Cardiac muscle cell (in vitro differentiated cells and primary cell): ENCODE results near the gene GPR142. TPM values are rescaled to one million over a fixed set of nuclear protein-coding genes. Genes with fewer than 3 reads are reported as not detected.

Experiments
- DNase-seq, 2 donors: peaks; one replicate each; pipeline versions ENCODE4 v3.0.0 to v3.0.0-alpha.2; 2010 to 2017; ENCODE audit warnings: low read depth in 1 of 2, low spot score in 1 of 2
- H3K27ac ChIP-seq: fragments of 200-600 bp; sonication (generic); 2 replicates; pipeline ENCODE4 v1.5.1; 2016
- H3K27me3 ChIP-seq: fragments of 200-600 bp; sonication (generic); 2 replicates; pipeline ENCODE4 v1.6.0; 2016; ENCODE audit warnings: control low read depth
- H3K36me3 ChIP-seq: fragments of 200-600 bp; sonication (generic); 2 replicates; pipeline ENCODE4 v1.5.1; 2016; ENCODE audit warnings: control low read depth
- H3K4me1 ChIP-seq: fragments of 200-600 bp; sonication (generic); 2 replicates; pipeline ENCODE4 v1.8.1; 2017; ENCODE audit warnings: low read depth, mild to moderate bottlenecking, mixed run types
- H3K4me3 ChIP-seq: fragments of 200-600 bp; sonication (generic); 2 replicates; pipeline ENCODE4 v1.5.1; 2016; ENCODE audit warnings: mild to moderate bottlenecking
- H3K9me3 ChIP-seq: fragments of 200-600 bp; sonication (generic); 2 replicates; pipeline ENCODE4 v1.5.1; 2017; ENCODE audit warnings: low read depth, mild to moderate bottlenecking, control low read depth
- CTCF ChIP-seq: IDR thresholded peaks from 2 replicates; pipeline ENCODE4 v1.5.1; 2012; ENCODE audit warnings: low read depth, mild to moderate bottlenecking, low read length
- polyA plus RNA-seq: library from polyadenylated mRNA; unstranded; fragments of >200 nt; fragmentation: Nextera tagmentation; extraction: Ambion mirVana; gene quantifications from 2 replicates; pipeline ENCODE4 v1.2.1, GENCODE V29; 2016
- total RNA-seq: library from RNA; depleted of rRNA; stranded (reverse); fragments of >200 nt; gene quantifications from 2 replicates; pipeline ENCODE4 v1.2.3, GENCODE V29; 2016

The GPR142 gene
- total and polyA plus RNA-seq, 2 experiments from 2014 or later = not detected

DNA sequence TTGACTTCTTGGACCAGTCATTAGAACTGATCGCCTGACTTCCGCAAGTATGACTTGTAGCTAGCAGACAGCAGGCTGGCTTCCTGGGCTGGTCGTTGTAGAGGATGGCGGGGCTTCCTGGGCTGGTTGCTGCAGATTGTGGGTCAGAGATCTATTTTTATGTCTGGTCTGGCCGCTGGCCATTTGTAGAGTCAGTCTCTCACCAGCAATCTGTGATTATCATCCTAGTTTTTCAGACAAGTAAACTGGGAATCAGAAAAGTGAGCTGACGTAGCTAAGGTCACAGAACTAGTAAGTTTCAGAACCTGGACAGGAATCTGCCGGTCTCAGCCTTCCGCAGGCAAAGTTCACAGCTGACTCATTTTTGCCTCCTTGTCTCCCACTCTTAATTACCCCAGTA, 19.1 kb downstream of the GPR142 start:
- peak in 1 of 2 donors; percentile 69 for DNase-seq
- H3K4me1 ChIP-seq = peaks cover 25% of the 10 kb centered on the region
- no peaks in the 10 kb centered on the region for H3K27me3 ChIP-seq
- no peak for TF ChIP-seq CTCF
- no peaks in the 10 kb centered on the region for H3K36me3 ChIP-seq
- H3K9me3 ChIP-seq = no peaks in the 10 kb centered on the region
- no peak overlapping the region for H3K4me3 ChIP-seq
- peak overlapping the region; percentile 53 for H3K27ac ChIP-seq

DNA sequence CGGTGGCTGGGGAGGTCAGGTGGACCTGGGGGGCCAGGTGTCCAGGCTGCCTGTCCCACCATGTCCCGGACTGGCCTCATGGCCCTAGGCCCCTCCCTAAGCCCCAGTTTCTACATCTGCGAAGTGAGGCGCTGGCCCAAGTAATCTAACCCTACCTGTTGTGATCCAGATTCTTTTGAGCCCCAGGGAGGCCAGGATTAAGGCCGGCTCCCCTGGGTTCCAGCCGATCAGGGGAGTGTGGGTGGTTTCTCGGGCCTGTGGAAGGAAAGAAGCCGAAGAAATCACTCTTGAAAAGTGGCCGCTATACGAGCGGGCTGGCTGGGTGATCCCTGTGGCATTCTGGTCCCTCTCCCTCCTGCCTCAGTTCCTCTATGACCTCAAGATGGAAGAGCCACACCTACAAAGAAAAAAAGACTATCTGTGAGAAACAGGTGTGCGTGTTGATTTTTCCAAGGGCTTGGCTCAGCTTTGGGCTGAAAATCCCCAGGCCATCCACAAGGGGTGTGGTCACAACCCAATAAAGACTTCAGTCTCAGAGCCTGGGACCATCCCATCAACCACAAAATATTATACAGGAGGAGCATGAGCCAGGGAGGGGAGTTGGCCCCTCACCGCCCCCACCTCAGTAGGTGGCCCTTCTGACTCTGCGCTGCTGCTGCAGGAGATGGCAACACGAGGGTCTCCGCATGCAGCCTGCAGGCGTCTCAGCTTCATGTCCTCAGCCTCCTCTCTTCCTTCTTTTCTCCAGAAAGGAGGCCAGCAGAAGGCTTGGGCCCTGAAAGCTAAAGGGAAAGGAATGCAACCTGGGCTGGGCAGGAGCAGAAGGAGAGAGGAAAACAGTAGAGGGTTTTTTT, 20.3 kb downstream of the GPR142 start:
- no peak for TF ChIP-seq CTCF
- H3K4me3 ChIP-seq = no peak overlapping the region

GRCh38 chr17:74389084-74389753, 21.9 kb downstream of the GPR142 start:
- no peak for DNase-seq
- TF ChIP-seq CTCF = no peak
- Histone ChIP-seq H3K36me3 (no peaks in the 10 kb centered on the region), H3K4me1 (peaks cover 32% of the 10 kb centered on the region), H3K27ac (no peak overlapping the region), H3K9me3 (no peaks in the 10 kb centered on the region), H3K27me3 (no peaks in the 10 kb centered on the region), H3K4me3 (no peak overlapping the region)

More for the DNA sequence above, 20.3 kb downstream of the GPR142 start:
- H3K4me1 ChIP-seq = peaks cover 32% of the 10 kb centered on the region
- DNase-seq = no peak
- no peaks in the 10 kb centered on the region for H3K9me3 ChIP-seq
- no peaks in the 10 kb centered on the region for H3K27me3 ChIP-seq
- no peak overlapping the region for H3K27ac ChIP-seq
- H3K36me3 ChIP-seq = no peaks in the 10 kb centered on the region

DNA sequence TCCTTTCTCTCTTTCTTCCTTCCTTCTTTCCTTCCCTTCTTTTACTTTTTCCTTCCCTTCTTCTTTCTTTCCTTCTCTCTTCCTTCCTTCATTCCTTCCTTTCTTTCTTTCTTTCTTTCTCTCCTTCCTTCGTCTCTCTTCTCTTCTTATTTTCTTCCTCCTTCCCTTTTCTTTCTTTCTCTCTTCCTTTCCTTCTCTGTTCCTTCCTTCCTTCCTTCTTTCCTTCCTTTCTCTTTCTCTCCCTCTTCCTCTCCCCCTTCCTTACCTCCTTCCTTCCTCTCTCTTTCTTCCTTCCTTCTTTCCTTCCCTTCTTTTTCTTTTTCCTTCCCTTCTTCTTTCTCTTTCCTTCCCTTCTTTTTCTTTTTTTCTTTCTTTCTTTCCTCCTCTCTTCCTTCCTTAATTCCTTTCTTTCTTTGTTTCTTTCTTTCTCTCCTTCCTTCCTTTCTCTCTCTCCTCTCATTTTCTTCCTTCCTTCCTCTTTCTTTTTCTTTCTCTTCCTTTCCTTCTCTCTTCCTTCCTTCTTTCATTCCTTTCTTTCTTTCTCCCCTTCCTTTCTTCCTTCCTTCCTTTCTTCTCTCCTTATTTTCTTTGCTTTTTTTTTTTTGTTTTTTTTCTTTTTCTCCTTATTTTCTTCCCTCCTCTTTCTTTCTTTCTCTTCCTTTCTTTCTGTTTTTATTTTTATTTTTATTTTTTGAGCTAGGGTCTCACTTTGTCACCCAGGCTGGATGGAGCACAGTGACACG, 22.8 kb downstream of the GPR142 start:
- Histone ChIP-seq H3K27me3 (no peaks in the 10 kb centered on the region), H3K27ac (peak overlapping the region; percentile 95), H3K36me3 (no peaks in the 10 kb centered on the region), H3K4me3 (no peak overlapping the region), H3K9me3 (no peaks in the 10 kb centered on the region), H3K4me1 (peaks cover 36% of the 10 kb centered on the region)
- DNase-seq = no peak
- TF ChIP-seq CTCF = no peak
